ENCODE measurements around the gene ST6GAL1. TPM values are rescaled to one million over a fixed set of nuclear protein-coding genes. Genes with fewer than 3 reads are reported as not detected.

ST6GAL1 gene
- total and polyA plus RNA-seq, 10 of the 15 experiments (the other 5 are each of a cell fraction or from before 2014, with no cell fraction given): 74.2 to 248 (median 149) TPM

DNA sequence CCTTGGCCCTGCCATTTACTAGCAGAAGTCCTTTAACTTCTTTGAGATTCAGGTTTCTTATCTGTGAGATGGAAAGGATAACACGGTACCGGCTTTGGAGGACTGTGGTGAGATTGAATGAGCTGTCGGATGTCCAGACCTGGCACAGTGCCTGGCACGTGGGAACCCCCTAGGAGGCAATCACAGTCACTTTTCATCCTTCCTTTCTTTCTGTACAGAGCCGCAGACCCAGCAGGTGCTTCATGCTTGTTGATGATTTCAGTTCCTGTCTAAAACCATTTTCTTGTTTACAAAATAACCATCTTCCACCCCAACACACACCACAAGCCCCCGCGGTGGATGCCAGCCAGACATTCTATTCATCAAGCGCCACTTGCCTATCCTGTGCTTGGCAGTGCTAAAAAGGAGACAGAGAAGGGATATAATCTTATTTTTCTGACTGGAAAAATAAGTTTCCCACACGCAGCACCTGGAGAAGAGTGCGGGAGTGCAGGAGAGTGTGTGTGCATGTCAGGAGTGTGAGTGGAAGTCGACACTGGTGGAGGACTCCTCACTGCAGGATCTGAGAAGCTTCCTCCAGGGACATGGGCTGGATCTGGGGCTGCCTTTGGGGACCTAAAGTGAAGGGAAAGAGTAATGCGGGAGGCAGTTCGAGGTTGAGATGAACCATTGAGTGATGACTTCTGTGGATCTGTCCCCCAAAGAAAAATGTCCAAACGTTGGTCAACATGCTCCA is 85.7 kb downstream of the ST6GAL1 start (continued):
- TF ChIP-seq SIX5 (IDR thresholded peaks at IDR 0.05; ENCODE audit: low read depth, low read length, severe bottlenecking): no peak
- no peak for TF ChIP-seq ASH2L (IDR thresholded peaks at IDR 0.05; ENCODE audit: borderline replicate concordance, low read depth)
- peak in 1 of 2 experiments; percentile 68; a peak in 2 of 4 replicates for TF ChIP-seq CEBPB (IDR thresholded peaks at IDR 0.05; ENCODE audit: borderline replicate concordance in 1 of 2, low read depth in 2 of 2, low read length in 2 of 2)
- TF ChIP-seq, protein P1, sequence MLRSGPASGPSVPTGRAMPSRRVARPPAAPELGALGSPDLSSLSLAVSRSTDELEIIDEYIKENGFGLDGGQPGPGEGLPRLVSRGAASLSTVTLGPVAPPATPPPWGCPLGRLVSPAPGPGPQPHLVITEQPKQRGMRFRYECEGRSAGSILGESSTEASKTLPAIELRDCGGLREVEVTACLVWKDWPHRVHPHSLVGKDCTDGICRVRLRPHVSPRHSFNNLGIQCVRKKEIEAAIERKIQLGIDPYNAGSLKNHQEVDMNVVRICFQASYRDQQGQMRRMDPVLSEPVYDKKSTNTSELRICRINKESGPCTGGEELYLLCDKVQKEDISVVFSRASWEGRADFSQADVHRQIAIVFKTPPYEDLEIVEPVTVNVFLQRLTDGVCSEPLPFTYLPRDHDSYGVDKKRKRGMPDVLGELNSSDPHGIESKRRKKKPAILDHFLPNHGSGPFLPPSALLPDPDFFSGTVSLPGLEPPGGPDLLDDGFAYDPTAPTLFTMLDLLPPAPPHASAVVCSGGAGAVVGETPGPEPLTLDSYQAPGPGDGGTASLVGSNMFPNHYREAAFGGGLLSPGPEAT (IDR thresholded peaks at IDR 0.05; ENCODE audit: low read depth): peak; percentile 77
- no peak; the same call in 1 of the 2 replicates for TF ChIP-seq CBFB (IDR thresholded peaks at IDR 0.05; ENCODE audit: low read depth)
- peak; percentile 91 for TF ChIP-seq TCF3 (IDR thresholded peaks at IDR 0.05; ENCODE audit: borderline replicate concordance, insufficient read depth, low read depth, low read length)
- no peak for TF ChIP-seq ZNF24 (IDR thresholded peaks at IDR 0.05)
- TF ChIP-seq FOXK2 (IDR thresholded peaks at IDR 0.05): no peak; the same call in 1 of the 2 replicates

All from GM12878 (cell line).